Measurements from ENCODE around the gene CYP4X1.
"Not testable (repeated sequence)": the region's sequence is repeated elsewhere in the genome, so short reads cannot be mapped to it uniquely, and the experiment has no call there.

Gene CYP4X1

GRCh38 chr1:46996659-46997281 lies 26.7 kb upstream of the CYP4X1 start:
- ChIA-PET POLR2A (ENCODE audit: low non-redundant PET) (no interaction called here), CTCF (interaction anchor here (0.6 kb wide), 1 partner anchor 659 kb away, joined by 3 read pairs; no protein-coding TSS in a partner anchor)
- TF ChIP-seq CTCF (conservative IDR thresholded peaks at IDR 0.05; ENCODE audit: low read depth), result no peak
- DNase-seq (ENCODE audit: low spot score), result no peak
- no peak overlapping the region for H3K27ac ChIP-seq

DNA sequence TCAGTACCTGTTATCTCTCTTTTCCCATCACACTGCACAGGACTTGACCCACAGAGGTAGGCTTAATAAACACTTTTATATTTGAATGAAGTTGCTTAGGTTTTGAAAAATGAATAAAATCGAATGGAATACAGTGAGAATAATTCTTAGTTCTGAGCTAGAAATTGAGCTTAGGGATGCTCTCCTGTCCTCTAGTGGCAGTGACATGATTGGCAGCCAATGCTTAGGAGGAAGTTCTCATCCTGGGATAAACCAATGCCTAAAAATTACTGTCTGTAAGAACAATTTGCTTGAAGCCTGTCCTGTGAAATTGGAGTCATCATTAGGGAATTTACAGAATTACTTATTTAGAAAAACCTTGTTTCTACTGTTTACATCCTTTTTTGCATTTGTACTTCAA lies 21.3 kb upstream of the CYP4X1 start:
- DNase-seq (ENCODE audit: low spot score), result peak; percentile 13
- ChIA-PET CTCF (interaction anchor here (0.6 kb wide), 4 partner anchors 35 to 491 kb away, joined by 3 to 5 read pairs (median 4); no protein-coding TSS in a partner anchor), POLR2A (ENCODE audit: low non-redundant PET) (no interaction called here)
- peak; percentile 41 for TF ChIP-seq CTCF (conservative IDR thresholded peaks at IDR 0.05; ENCODE audit: low read depth)
- no peak overlapping the region for H3K27ac ChIP-seq

DNA sequence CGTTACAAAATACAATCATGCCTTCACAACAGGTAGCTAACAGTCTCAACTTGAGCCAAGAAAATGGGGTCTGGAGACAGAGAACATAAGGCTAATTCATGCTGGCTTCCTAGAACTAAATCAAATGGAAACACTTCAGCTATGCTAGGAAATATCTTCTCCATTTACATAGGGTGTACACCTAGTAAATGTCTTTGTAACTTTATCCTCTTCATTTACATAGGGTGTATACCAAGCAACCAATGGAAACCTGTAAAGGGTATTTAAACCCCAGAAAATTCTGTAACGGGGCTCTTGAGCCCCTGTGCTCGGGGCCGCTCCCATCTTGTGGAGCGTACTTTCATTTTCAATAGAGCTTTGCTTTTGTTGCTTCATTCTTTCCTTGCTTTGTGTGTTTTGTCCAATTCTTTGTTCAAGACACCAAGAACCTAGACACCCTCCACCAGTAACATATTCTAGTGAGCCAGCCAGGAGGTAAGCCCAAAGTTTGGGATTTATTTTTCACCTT lies 19.5 kb upstream of the CYP4X1 start:
- no peak for DNase-seq (ENCODE audit: low spot score)
- CTCF ChIA-PET, result no interaction called here
- no peak for TF ChIP-seq CTCF (conservative IDR thresholded peaks at IDR 0.05; ENCODE audit: low read depth)
- POLR2A ChIA-PET (ENCODE audit: low non-redundant PET), result no interaction called here
- H3K27ac ChIP-seq, result no peak overlapping the region

GRCh38 chr1:47006437-47006836 lies 17.0 kb upstream of the CYP4X1 start:
- H3K27ac ChIP-seq; DNase-seq (ENCODE audit: low spot score); CTCF ChIA-PET; POLR2A ChIA-PET (ENCODE audit: low non-redundant PET): not testable (repeated sequence)

- ChIA-PET POLR2A (ENCODE audit: low non-redundant PET) (no interaction called here), CTCF (no interaction called here)
- H3K27ac ChIP-seq, result no peak overlapping the region
- DNase-seq (ENCODE audit: low spot score), result no peak
- no peak for TF ChIP-seq CTCF (conservative IDR thresholded peaks at IDR 0.05; ENCODE audit: low read depth)
These were observed 10.2 kb upstream of the CYP4X1 start for GRCh38 chr1:47013293-47013692.

- H3K27ac ChIP-seq, result no peak overlapping the region
- POLR2A ChIA-PET (ENCODE audit: low non-redundant PET), result no interaction called here
- no peak for DNase-seq (ENCODE audit: low spot score)
- no peak for TF ChIP-seq CTCF (conservative IDR thresholded peaks at IDR 0.05; ENCODE audit: low read depth)
- CTCF ChIA-PET, result no interaction called here
These were observed 2.4 kb upstream of the CYP4X1 start for GRCh38 chr1:47021070-47021469.

GRCh38 chr1:47024141-47024801 lies 802 bp downstream of the CYP4X1 start:
- no peak for TF ChIP-seq CTCF (conservative IDR thresholded peaks at IDR 0.05; ENCODE audit: low read depth)
- POLR2A ChIA-PET (ENCODE audit: low non-redundant PET), result no interaction called here
- no peak for DNase-seq (ENCODE audit: low spot score)
- CTCF ChIA-PET, result no interaction called here
- no peak overlapping the region for H3K27ac ChIP-seq

All from RWPE1 (cell line).